GM23338 (cell line): ENCODE data around the gene TNNI3K. TPM values are rescaled to one million over a fixed set of nuclear protein-coding genes. Genes with fewer than 3 reads are reported as not detected.

Experiments
- ATAC-seq: fragments of 200-7000 bp; cut with Tn5 transposase; 3 replicates; pipeline ENCODE4 v1.9.1; 2020
- DNase-seq: peaks from one replicate; pipeline ENCODE4 v3.0.0-alpha.2; 2015; ENCODE audit warnings: low spot score
- H2AFZ ChIP-seq: fragments of 200-600 bp; sonication (generic); 2 replicates; pipeline ENCODE4 v1.8.0; 2016; ENCODE audit warnings: antibody characterized with exemption, mild to moderate bottlenecking, moderate library complexity
- H3F3A ChIP-seq: fragments of 200-600 bp; sonication (generic); replicated peaks from 2 replicates; pipeline ENCODE4 v1.8.0; 2017; ENCODE audit warnings: antibody characterized with exemption, mixed run types, low read depth
- H3K27ac ChIP-seq: fragments of 200-600 bp; sonication (generic); 2 replicates; pipeline ENCODE4 v1.6.1; 2016; ENCODE audit warnings: low read depth
- H3K27me3 ChIP-seq: fragments of 200-600 bp; sonication (generic); 2 replicates; pipeline ENCODE4 v1.8.0; 2016; ENCODE audit warnings: mild to moderate bottlenecking, mixed run types, moderate library complexity; ENCODE audit not compliant: insufficient read depth
- H3K36me3 ChIP-seq: fragments of 200-600 bp; sonication (generic); 2 replicates; pipeline ENCODE4 v1.8.0; 2016; ENCODE audit warnings: mild to moderate bottlenecking; ENCODE audit not compliant: insufficient read depth
- H3K4me1 ChIP-seq: fragments of 200-600 bp; sonication (generic); 2 replicates; pipeline ENCODE4 v1.8.0; 2016; ENCODE audit warnings: mild to moderate bottlenecking, moderate library complexity; ENCODE audit not compliant: insufficient read depth
- H3K4me2 ChIP-seq: fragments of 200-600 bp; sonication (generic); 2 replicates; pipeline ENCODE4 v1.7.1; 2017; ENCODE audit warnings: mixed run types
- H3K4me3 ChIP-seq: fragments of 200-600 bp; sonication (generic); 2 replicates; pipeline ENCODE4 v1.6.1; 2016; ENCODE audit warnings: mixed run types
- H3K79me2 ChIP-seq: fragments of 200-600 bp; sonication (generic); replicated peaks from 2 replicates; pipeline ENCODE4 v1.8.0; 2017; ENCODE audit warnings: mild to moderate bottlenecking; ENCODE audit not compliant: insufficient read depth
- H3K9me2 ChIP-seq: fragments of 200-600 bp; sonication (generic); 2 replicates; pipeline ENCODE4 v1.8.0; 2017; ENCODE audit not compliant: insufficient read depth
- H4K20me1 ChIP-seq: fragments of 200-600 bp; sonication (generic); replicated peaks from 2 replicates; pipeline ENCODE4 v1.8.0; 2017; ENCODE audit warnings: mild to moderate bottlenecking; ENCODE audit not compliant: insufficient read depth
- H3K27ac Mint-ChIP-seq: 2 replicates; pipeline ENCODE4 v1.8.0; 2020; ENCODE audit warnings: inconsistent platforms, mild to moderate bottlenecking, moderate library complexity, mixed read lengths
- H3K27me3 Mint-ChIP-seq: 3 replicates; pipeline ENCODE4 v1.8.0; 2022; ENCODE audit warnings: low read depth, mild to moderate bottlenecking, moderate library complexity, mixed read lengths, inconsistent platforms; ENCODE audit not compliant: insufficient read depth, poor library complexity
- H3K36me3 Mint-ChIP-seq: 3 replicates; pipeline ENCODE4 v1.8.0; 2021; ENCODE audit warnings: low read depth, mild to moderate bottlenecking, inconsistent platforms, moderate library complexity, mixed read lengths
- H3K4me1 Mint-ChIP-seq: 3 replicates; pipeline ENCODE4 v1.8.0; 2020; ENCODE audit warnings: mild to moderate bottlenecking, inconsistent platforms, mixed read lengths
- H3K4me3 Mint-ChIP-seq: 3 replicates; pipeline ENCODE4 v1.8.0; 2021; ENCODE audit warnings: moderate library complexity, mild to moderate bottlenecking, inconsistent platforms, mixed read lengths
- H3K9me3 Mint-ChIP-seq: 3 replicates; pipeline ENCODE4 v1.8.0; 2020; ENCODE audit warnings: moderate library complexity, mild to moderate bottlenecking, inconsistent platforms, mixed read lengths
- CREB1 ChIP-seq: fragments of 250-450 bp; sonication (Bioruptor Pico); IDR thresholded peaks from 2 replicates; pipeline ENCODE4 v1.5.0; 2020; ENCODE audit warnings: low read depth, mild to moderate bottlenecking, moderate library complexity
- CTCF ChIP-seq, 2 experiments: fragments of 200-600 bp in 1 of 2; sonication (generic) in 1 of 2; conservative IDR thresholded peaks; 2 replicates each; pipeline versions ENCODE4 v1.5.1 to v1.6.1; 2016 to 2017; ENCODE audit warnings: antibody characterized with exemption in 2 of 2, low read depth in 2 of 2, mild to moderate bottlenecking in 2 of 2, moderate library complexity in 1 of 2
- ETS1 ChIP-seq: IDR thresholded peaks from 2 replicates; pipeline ENCODE4 v1.6.1; 2016; ENCODE audit warnings: antibody characterized with exemption
- EZH2 ChIP-seq: fragments of 200-600 bp; sonication (generic); IDR thresholded peaks from one replicate; pipeline ENCODE4 v1.8.0; 2017; ENCODE audit warnings: antibody characterized with exemption, mild to moderate bottlenecking, low read depth; ENCODE audit not compliant: unreplicated experiment
- EZH2phosphoT487 ChIP-seq: fragments of 200-600 bp; sonication (generic); IDR thresholded peaks from one replicate; pipeline ENCODE4 v1.8.1; 2018; ENCODE audit warnings: antibody characterized with exemption; ENCODE audit not compliant: unreplicated experiment
- JUNB ChIP-seq: IDR thresholded peaks from one replicate; pipeline ENCODE4 v1.6.1; 2016; ENCODE audit warnings: antibody characterized with exemption; ENCODE audit not compliant: unreplicated experiment
- POLR2AphosphoS5 ChIP-seq: IDR thresholded peaks from 2 replicates; pipeline ENCODE4 v1.6.1; 2016; ENCODE audit warnings: antibody characterized with exemption, low read depth
- STAT1 ChIP-seq: IDR thresholded peaks from one replicate; pipeline ENCODE4 v1.6.1; 2016; ENCODE audit warnings: antibody characterized with exemption; ENCODE audit not compliant: unreplicated experiment
- ZNF114 ChIP-seq: fragments of 250-450 bp; sonication (Bioruptor Pico); IDR thresholded peaks from 2 replicates; pipeline ENCODE4 v1.5.0; 2020; ENCODE audit warnings: mild to moderate bottlenecking, moderate library complexity
- ZNF331 ChIP-seq: fragments of 250-450 bp; sonication (Bioruptor Pico); IDR thresholded peaks from 2 replicates; pipeline ENCODE4 v1.5.0; 2020; ENCODE audit warnings: low read depth, mild to moderate bottlenecking, moderate library complexity
- ZNF462 ChIP-seq: fragments of 250-450 bp; sonication (Bioruptor Pico); IDR thresholded peaks from 2 replicates; pipeline ENCODE4 v1.5.0; 2020; ENCODE audit warnings: mild to moderate bottlenecking, moderate library complexity
- polyA plus RNA-seq: library from polyadenylated mRNA; unstranded; fragments of >200 nt; fragmentation: Nextera tagmentation; extraction: Ambion mirVana; gene quantifications from 2 replicates; pipeline ENCODE4 v1.2.1, GENCODE V29; 2016
- total RNA-seq: library from RNA; depleted of rRNA; stranded (reverse); fragments of >200 nt; shearing (Covaris generic); gene quantifications from 2 replicates; pipeline ENCODE4 v1.2.3, GENCODE V29; 2014

Gene TNNI3K
- total and polyA plus RNA-seq, 2 experiments from 2014 or later = not detected

GRCh38 chr1:74222701-74223100 lies 12.5 kb upstream of the TNNI3K start (continued):
- TF ChIP-seq CTCF (conservative IDR thresholded peaks at IDR 0.05; ENCODE audit: low read depth in 2 of 2) (no peak), STAT1 (no peak)

- peaks cover 1% of the 10 kb centered on the region for H3K27me3 Mint-ChIP-seq
- H4K20me1 ChIP-seq = no peaks in the 10 kb centered on the region
- no peak overlapping the region for H3K4me3 ChIP-seq
- no peak overlapping the region for H3K4me2 ChIP-seq
- H3K36me3 Mint-ChIP-seq = no peaks in the 10 kb centered on the region
- no peaks in the 10 kb centered on the region for H3K27me3 ChIP-seq
- no peaks in the 10 kb centered on the region for H3F3A ChIP-seq
- no peaks in the 10 kb centered on the region for H3K79me2 ChIP-seq
- no peak overlapping the region for H3K27ac Mint-ChIP-seq
- H3K4me3 Mint-ChIP-seq = no peak overlapping the region
- H3K36me3 ChIP-seq = no peaks in the 10 kb centered on the region
- H3K27ac ChIP-seq = no peak overlapping the region
- no peaks in the 10 kb centered on the region for H3K4me1 Mint-ChIP-seq
- peaks cover 6% of the 10 kb centered on the region; the same call in 1 of the 2 replicates for H3K9me2 ChIP-seq
- H2AFZ ChIP-seq = no peak overlapping the region
- DNase-seq (no peak), ATAC-seq (no peak)
- H3K9me3 Mint-ChIP-seq = no peaks in the 10 kb centered on the region
- no peak for TF ChIP-seq ZNF331 (CRISPR knock-in tag)
- no peak for TF ChIP-seq POLR2AphosphoS5
- no peak for TF ChIP-seq EZH2phosphoT487
- no peak for TF ChIP-seq EZH2
- no peak for TF ChIP-seq STAT1
- no peak for TF ChIP-seq CTCF (conservative IDR thresholded peaks at IDR 0.05; ENCODE audit: low read depth in 2 of 2)
- no peak for TF ChIP-seq CREB1 (CRISPR knock-in tag)
- TF ChIP-seq ZNF114 (CRISPR knock-in tag) = no peak
- no peak for TF ChIP-seq ETS1
- TF ChIP-seq JUNB = no peak
- TF ChIP-seq ZNF462 = no peak
- no peaks in the 10 kb centered on the region for H3K4me1 ChIP-seq
Observed at GRCh38 chr1:74223453-74223852, 11.7 kb upstream of the TNNI3K start.
